ENCODE results near the gene RHOBTB3.

DNA sequence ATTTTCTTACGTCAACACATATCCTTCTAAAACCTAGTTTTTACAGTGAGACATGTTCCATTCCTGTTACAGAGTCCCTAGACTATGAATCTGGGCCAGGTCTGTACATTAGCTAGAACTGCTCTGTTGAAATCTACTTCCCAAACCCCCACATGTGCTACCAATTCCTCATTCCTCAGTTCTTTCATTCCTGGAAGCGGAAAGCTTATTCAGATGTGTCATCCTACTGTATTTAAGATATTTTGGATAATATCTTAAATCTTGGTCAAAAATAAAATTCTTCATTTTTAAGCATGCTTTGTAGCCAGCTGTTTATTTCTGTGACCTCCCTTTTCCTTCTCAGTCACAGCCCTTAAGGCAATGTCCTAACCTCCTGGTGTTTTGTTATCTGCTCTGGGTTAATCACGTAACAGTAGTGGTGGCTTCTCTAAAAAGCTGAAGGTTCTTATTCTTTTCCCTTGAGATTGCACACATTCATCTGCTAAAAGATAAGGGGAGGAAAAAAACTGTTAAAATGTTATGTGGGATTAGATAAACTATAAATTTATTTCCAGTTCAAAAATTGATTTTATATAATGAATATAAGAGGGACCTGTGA, 55.8 kb downstream of the RHOBTB3 start:
- no peak for TF ChIP-seq TAF1 (IDR thresholded peaks at IDR 0.05; ENCODE audit: borderline replicate concordance, low read depth, low read length)
- TF ChIP-seq POLR2A (IDR thresholded peaks at IDR 0.05; ENCODE audit: low read depth, low read length), result no peak
